Nephron progenitor cell (in vitro differentiated cells): Measurements from ENCODE around the gene PALLD.

Experiments
- DNase-seq: peaks from one replicate; pipeline ENCODE4 v3.0.0; 2021
- H3K27ac Mint-ChIP-seq: 2 replicates; pipeline ENCODE4 v1.8.0; 2021; ENCODE audit warnings: mild to moderate bottlenecking, moderate library complexity, mixed read lengths
- H3K27me3 Mint-ChIP-seq: 2 replicates; pipeline ENCODE4 v1.8.0; 2021; ENCODE audit warnings: mild to moderate bottlenecking, low read depth, mixed read lengths; ENCODE audit not compliant: poor library complexity
- H3K36me3 Mint-ChIP-seq: 2 replicates; pipeline ENCODE4 v1.8.0; 2021; ENCODE audit warnings: low read depth, mixed read lengths
- H3K4me1 Mint-ChIP-seq: 2 replicates; pipeline ENCODE4 v1.8.0; 2021; ENCODE audit warnings: mixed read lengths
- H3K4me3 Mint-ChIP-seq: 2 replicates; pipeline ENCODE4 v1.8.0; 2021; ENCODE audit warnings: mild to moderate bottlenecking, moderate library complexity, mixed read lengths
- H3K9me3 Mint-ChIP-seq: 2 replicates; pipeline ENCODE4 v1.8.0; 2021; ENCODE audit warnings: mild to moderate bottlenecking, moderate library complexity, mixed read lengths
- CTCF ChIP-seq: fragments of 200-600 bp; sonication (generic); IDR thresholded peaks from 2 replicates; pipeline ENCODE4 v1.5.0; 2021; ENCODE audit warnings: antibody characterized with exemption

Gene PALLD

GRCh38 chr4:168643796-168644159, 146.9 kb downstream of the PALLD start:
- no peak for TF ChIP-seq CTCF
- Mint-ChIP-seq H3K4me1 (peaks cover 81% of the 10 kb centered on the region), H3K4me3 (no peak overlapping the region)

GRCh38 chr4:168646001-168646768, 149.3 kb downstream of the PALLD start:
- H3K9me3 Mint-ChIP-seq: no peaks in the 10 kb centered on the region
- peak overlapping the region; percentile 31 for H3K27ac Mint-ChIP-seq
- TF ChIP-seq CTCF: no peak
- no peak for DNase-seq
- H3K4me3 Mint-ChIP-seq: no peak overlapping the region
- H3K36me3 Mint-ChIP-seq: peaks cover 6% of the 10 kb centered on the region
- peaks cover 3% of the 10 kb centered on the region for H3K27me3 Mint-ChIP-seq
- H3K4me1 Mint-ChIP-seq: peaks cover 73% of the 10 kb centered on the region

More at GRCh38 chr4:168643796-168644159, 146.9 kb downstream of the PALLD start:
- peaks cover 3% of the 10 kb centered on the region for H3K27me3 Mint-ChIP-seq
- DNase-seq: no peak
- peak overlapping the region; percentile 5 for H3K27ac Mint-ChIP-seq
- H3K9me3 Mint-ChIP-seq: peaks cover 9% of the 10 kb centered on the region
- H3K36me3 Mint-ChIP-seq: peaks cover 13% of the 10 kb centered on the region

GRCh38 chr4:168647646-168648375, 151.0 kb downstream of the PALLD start:
- Mint-ChIP-seq H3K27ac (peak overlapping the region; percentile 27), H3K27me3 (peaks cover 3% of the 10 kb centered on the region), H3K4me3 (no peak overlapping the region), H3K36me3 (peaks cover 6% of the 10 kb centered on the region), H3K9me3 (no peaks in the 10 kb centered on the region), H3K4me1 (peaks cover 75% of the 10 kb centered on the region)
- no peak for DNase-seq
- no peak for TF ChIP-seq CTCF

GRCh38 chr4:168648494-168648893, 151.6 kb downstream of the PALLD start:
- no peak overlapping the region for H3K4me3 Mint-ChIP-seq
- H3K27me3 Mint-ChIP-seq: no peaks in the 10 kb centered on the region
- no peak for TF ChIP-seq CTCF
- peaks cover 6% of the 10 kb centered on the region for H3K36me3 Mint-ChIP-seq
- H3K27ac Mint-ChIP-seq: no peak overlapping the region
- no peak for DNase-seq
- H3K9me3 Mint-ChIP-seq: no peaks in the 10 kb centered on the region
- H3K4me1 Mint-ChIP-seq: peaks cover 75% of the 10 kb centered on the region

- DNase-seq: no peak
- Mint-ChIP-seq H3K27ac (no peak overlapping the region), H3K4me3 (no peak overlapping the region), H3K4me1 (peaks cover 75% of the 10 kb centered on the region), H3K27me3 (no peaks in the 10 kb centered on the region), H3K9me3 (no peaks in the 10 kb centered on the region), H3K36me3 (peaks cover 6% of the 10 kb centered on the region)
- no peak for TF ChIP-seq CTCF
These were observed 152.1 kb downstream of the PALLD start for GRCh38 chr4:168648929-168649328.
